Smooth muscle cell (in vitro differentiated cells): ENCODE measurements around the gene C20orf202. TPM values are rescaled to one million over a fixed set of nuclear protein-coding genes. Genes with fewer than 3 reads are reported as not detected.

Experiments used
- DNase-seq: peaks from one replicate; lab custom pipeline; 2025; ENCODE audit not compliant: unreplicated experiment; lab: John Stamatoyannopoulos, UW
- H2AFZ ChIP-seq: fragments of 200-600 bp; sonication (generic); 2 replicates; pipeline ENCODE4 v1.6.0; 2016; ENCODE audit warnings: antibody characterized with exemption, low read depth, mild to moderate bottlenecking
- H3F3A ChIP-seq: fragments of 200-600 bp; sonication (generic); 2 replicates; pipeline ENCODE4 v1.6.0; 2017; ENCODE audit warnings: antibody characterized with exemption, low read depth
- H3K27ac ChIP-seq: fragments of 200-600 bp; sonication (generic); 2 replicates; pipeline ENCODE4 v1.5.1; 2016; ENCODE audit warnings: low read depth, mild to moderate bottlenecking
- H3K27me3 ChIP-seq: fragments of 200-600 bp; sonication (generic); 2 replicates; pipeline ENCODE4 v1.6.1; 2016; ENCODE audit warnings: low read depth, mild to moderate bottlenecking
- H3K36me3 ChIP-seq: fragments of 200-600 bp; sonication (generic); 2 replicates; pipeline ENCODE4 v1.5.1; 2016; ENCODE audit warnings: low read depth
- H3K4me1 ChIP-seq: fragments of 200-600 bp; sonication (generic); 2 replicates; pipeline ENCODE4 v1.5.1; 2016; ENCODE audit warnings: low read depth
- H3K4me2 ChIP-seq: fragments of 200-600 bp; sonication (generic); 2 replicates; pipeline ENCODE4 v1.6.0; 2016; ENCODE audit warnings: mild to moderate bottlenecking
- H3K4me3 ChIP-seq: fragments of 200-600 bp; sonication (generic); 2 replicates; pipeline ENCODE4 v1.5.1; 2016; ENCODE audit warnings: mild to moderate bottlenecking
- H3K79me2 ChIP-seq: fragments of 200-600 bp; sonication (generic); 2 replicates; pipeline ENCODE4 v1.6.0; 2016; ENCODE audit warnings: low read depth, mild to moderate bottlenecking
- H3K9ac ChIP-seq: fragments of 200-600 bp; sonication (generic); 2 replicates; pipeline ENCODE4 v1.6.0; 2016; ENCODE audit warnings: low read depth
- H3K9me3 ChIP-seq: fragments of 200-600 bp; sonication (generic); replicated peaks from 2 replicates; pipeline ENCODE4 v1.5.1; 2016; ENCODE audit warnings: low read depth
- H4K20me1 ChIP-seq: fragments of 200-600 bp; sonication (generic); 2 replicates; pipeline ENCODE4 v1.6.0; 2016; ENCODE audit warnings: low read depth
- CTCF ChIP-seq: fragments of 200-600 bp; sonication (generic); IDR thresholded peaks from 2 replicates; pipeline ENCODE4 v1.5.1; 2017; ENCODE audit warnings: borderline replicate concordance, mild to moderate bottlenecking, antibody characterized with exemption; ENCODE audit not compliant: insufficient read depth, poor library complexity, severe bottlenecking
- WGBS: methylation state at CpG from one replicate; pipeline ENCODE4 v1.1.7; 2016; ENCODE audit warnings: low lambda C conversion rate; 5-methylcytosine and 5-hydroxymethylcytosine counted together
- polyA plus RNA-seq: library from polyadenylated mRNA; unstranded; fragments of >200 nt; fragmentation: Nextera tagmentation; extraction: Ambion mirVana; gene quantifications from 2 replicates; pipeline ENCODE4 v1.2.1, GENCODE V29; 2016
- total RNA-seq: library from RNA; depleted of rRNA; stranded (reverse); fragments of >200 nt; gene quantifications from 2 replicates; pipeline ENCODE4 v1.2.3, GENCODE V29; 2014

Gene C20orf202
- total and polyA plus RNA-seq, 2 experiments from 2014 or later = not detected

DNA sequence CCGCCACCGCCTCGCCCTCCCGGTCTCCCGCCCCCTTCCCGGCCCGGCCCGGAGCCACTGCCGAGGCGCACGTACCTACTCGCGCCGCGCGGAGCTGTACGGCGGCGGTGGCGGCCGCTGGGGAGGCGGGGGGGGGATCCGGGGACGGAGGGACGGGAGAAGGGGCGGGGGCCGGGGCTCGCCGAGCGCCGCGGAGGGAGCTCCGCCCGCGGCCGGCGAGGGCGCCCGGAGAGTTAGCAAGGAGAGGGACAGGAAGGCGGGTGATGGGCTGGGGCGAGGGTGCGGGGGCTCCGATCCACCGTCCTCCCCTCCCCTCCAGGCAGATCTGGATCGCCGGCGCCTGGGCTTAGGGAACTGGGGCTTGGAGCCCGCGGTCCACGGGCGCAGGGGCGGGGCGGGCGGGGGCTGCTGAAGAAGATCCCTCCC lies 17.9 kb upstream of the C20orf202 start:
- no peak overlapping the region for H3K27ac ChIP-seq
- H3K9me3 ChIP-seq = no peaks in the 10 kb centered on the region
- DNase-seq = no peak
- peak overlapping the region; percentile 55 for H3K4me3 ChIP-seq
- no peaks in the 10 kb centered on the region for H4K20me1 ChIP-seq
- no peaks in the 10 kb centered on the region for H3F3A ChIP-seq
- peak overlapping the region; percentile 90 for H3K4me2 ChIP-seq
- no peaks in the 10 kb centered on the region for H3K79me2 ChIP-seq
- no peak for TF ChIP-seq CTCF
- H2AFZ ChIP-seq = no peak overlapping the region
- WGBS = no CpG with 5 or more reads among the region's 54 CpGs
- H3K36me3 ChIP-seq = no peaks in the 10 kb centered on the region
- no peak overlapping the region for H3K9ac ChIP-seq
- H3K27me3 ChIP-seq = peaks cover 32% of the 10 kb centered on the region
- H3K4me1 ChIP-seq = no peaks in the 10 kb centered on the region

- Histone ChIP-seq H2AFZ (no peak overlapping the region), H3K9ac (no peak overlapping the region), H3K4me1 (no peaks in the 10 kb centered on the region), H3K27ac (no peak overlapping the region), H3K9me3 (no peaks in the 10 kb centered on the region), H3K27me3 (peaks cover 36% of the 10 kb centered on the region), H4K20me1 (no peaks in the 10 kb centered on the region), H3F3A (no peaks in the 10 kb centered on the region), H3K4me2 (peak overlapping the region; percentile 90), H3K36me3 (no peaks in the 10 kb centered on the region), H3K4me3 (peak overlapping the region; percentile 55), H3K79me2 (no peaks in the 10 kb centered on the region)
- DNase-seq = no peak
- WGBS = 32% methylated on average over 10 of the region's 20 CpGs
- peak; percentile 54 for TF ChIP-seq CTCF
Measured at GRCh38 chr20:1185790-1186334, 17.4 kb upstream of the C20orf202 start.

GRCh38 chr20:1186367-1186991 lies 16.8 kb upstream of the C20orf202 start:
- no peak overlapping the region for H3K9ac ChIP-seq
- H3K4me1 ChIP-seq = no peaks in the 10 kb centered on the region
- WGBS = 79% methylated on average over 13 of the region's 13 CpGs
- TF ChIP-seq CTCF = no peak
- no peaks in the 10 kb centered on the region for H4K20me1 ChIP-seq
- no peaks in the 10 kb centered on the region for H3K36me3 ChIP-seq
- H3K4me3 ChIP-seq = no peak overlapping the region
- H3K27ac ChIP-seq = no peak overlapping the region
- peaks cover 41% of the 10 kb centered on the region for H3K27me3 ChIP-seq
- no peak for DNase-seq
- H2AFZ ChIP-seq = no peak overlapping the region
- no peak overlapping the region for H3K4me2 ChIP-seq
- H3K9me3 ChIP-seq = no peaks in the 10 kb centered on the region
- H3F3A ChIP-seq = no peaks in the 10 kb centered on the region
- no peaks in the 10 kb centered on the region for H3K79me2 ChIP-seq
